Measurements from ENCODE around the gene PYGO2.
A peak's percentile ranks its signal among the peaks of the same experiment; 100 is the strongest.
"Not testable (repeated sequence)": the region's sequence is repeated elsewhere in the genome, so short reads cannot be mapped to it uniquely, and the experiment has no call there.

PYGO2 gene

GRCh38 chr1:154999571-155000410 is 38.2 kb upstream of the PYGO2 start:
- DNase-seq (ENCODE audit: low read depth), result no peak

- DNase-seq (ENCODE audit: low read depth), result peak; percentile 56
Observed at GRCh38 chr1:154998818-154999570, 37.4 kb upstream of the PYGO2 start.

GRCh38 chr1:154998201-154998780 is 36.7 kb upstream of the PYGO2 start:
- no peak for DNase-seq (ENCODE audit: low read depth)

- no peak for DNase-seq (ENCODE audit: low read depth)
Observed at GRCh38 chr1:154996966-154997701, 35.6 kb upstream of the PYGO2 start.

GRCh38 chr1:154995301-154995983 is 33.9 kb upstream of the PYGO2 start:
- peak; percentile 86 for DNase-seq (ENCODE audit: low read depth)

GRCh38 chr1:154994591-154994990 is 33.0 kb upstream of the PYGO2 start:
- no peak for DNase-seq (ENCODE audit: low read depth)

- DNase-seq (ENCODE audit: low read depth), result no peak
Observed at GRCh38 chr1:154994269-154994587, 32.6 kb upstream of the PYGO2 start.

- DNase-seq (ENCODE audit: low read depth), result no peak
Observed at GRCh38 chr1:154993572-154994268, 32.1 kb upstream of the PYGO2 start, which contains the start of gene LENEP. TSS of gene LENEP (plus strand) at chr1:154993586. CDS start at chr1:154993608, 22 bp downstream.

- peak; percentile 87 for DNase-seq (ENCODE audit: low read depth)
Observed at GRCh38 chr1:154992721-154993571, 31.4 kb upstream of the PYGO2 start.

GRCh38 chr1:154990276-154990675 is 28.7 kb upstream of the PYGO2 start:
- DNase-seq (ENCODE audit: low read depth), result no peak

- DNase-seq (ENCODE audit: low read depth), result no peak
Observed at GRCh38 chr1:154989195-154989860, 27.7 kb upstream of the PYGO2 start.

GRCh38 chr1:154988058-154988954 is 26.7 kb upstream of the PYGO2 start:
- DNase-seq (ENCODE audit: low read depth), result no peak

- DNase-seq (ENCODE audit: low read depth), result peak; percentile 31
Observed at GRCh38 chr1:154987326-154987725, 25.7 kb upstream of the PYGO2 start.

- not testable (repeated sequence) for DNase-seq (ENCODE audit: low read depth)
Observed at GRCh38 chr1:154986736-154987135, 25.2 kb upstream of the PYGO2 start.

GRCh38 chr1:154983776-154984466 is 22.3 kb upstream of the PYGO2 start:
- DNase-seq (ENCODE audit: low read depth), result no peak

- DNase-seq (ENCODE audit: low read depth), result peak; percentile 100
Observed at GRCh38 chr1:154982897-154983648, 21.5 kb upstream of the PYGO2 start, which contains the start of gene FLAD1. TSS of gene FLAD1 (plus strand) at chr1:154983344. CDS start at chr1:154983695, 351 bp downstream.

GRCh38 chr1:154982341-154982740 is 20.8 kb upstream of the PYGO2 start:
- no peak for DNase-seq (ENCODE audit: low read depth)
